Nephron progenitor cell (in vitro differentiated cells): ENCODE measurements around the gene BAZ1B.

Source experiments
- DNase-seq: peaks from one replicate; pipeline ENCODE4 v3.0.0; 2021
- H3K27ac Mint-ChIP-seq: 2 replicates; pipeline ENCODE4 v1.8.0; 2021; ENCODE audit warnings: mild to moderate bottlenecking, moderate library complexity, mixed read lengths
- H3K27me3 Mint-ChIP-seq: 2 replicates; pipeline ENCODE4 v1.8.0; 2021; ENCODE audit warnings: mild to moderate bottlenecking, low read depth, mixed read lengths; ENCODE audit not compliant: poor library complexity
- H3K36me3 Mint-ChIP-seq: 2 replicates; pipeline ENCODE4 v1.8.0; 2021; ENCODE audit warnings: low read depth, mixed read lengths
- H3K4me1 Mint-ChIP-seq: 2 replicates; pipeline ENCODE4 v1.8.0; 2021; ENCODE audit warnings: mixed read lengths
- H3K4me3 Mint-ChIP-seq: 2 replicates; pipeline ENCODE4 v1.8.0; 2021; ENCODE audit warnings: mild to moderate bottlenecking, moderate library complexity, mixed read lengths
- H3K9me3 Mint-ChIP-seq: 2 replicates; pipeline ENCODE4 v1.8.0; 2021; ENCODE audit warnings: mild to moderate bottlenecking, moderate library complexity, mixed read lengths
- TF ChIP-seq, protein P1 (sequence below): fragments of 200-600 bp; sonication (generic); IDR thresholded peaks from 2 replicates; pipeline ENCODE4 v1.5.0; 2021; ENCODE audit warnings: antibody characterized with exemption

The BAZ1B gene

GRCh38 chr7:73449422-73449821, 72.7 kb downstream of the BAZ1B start:
- TF ChIP-seq, protein P1, sequence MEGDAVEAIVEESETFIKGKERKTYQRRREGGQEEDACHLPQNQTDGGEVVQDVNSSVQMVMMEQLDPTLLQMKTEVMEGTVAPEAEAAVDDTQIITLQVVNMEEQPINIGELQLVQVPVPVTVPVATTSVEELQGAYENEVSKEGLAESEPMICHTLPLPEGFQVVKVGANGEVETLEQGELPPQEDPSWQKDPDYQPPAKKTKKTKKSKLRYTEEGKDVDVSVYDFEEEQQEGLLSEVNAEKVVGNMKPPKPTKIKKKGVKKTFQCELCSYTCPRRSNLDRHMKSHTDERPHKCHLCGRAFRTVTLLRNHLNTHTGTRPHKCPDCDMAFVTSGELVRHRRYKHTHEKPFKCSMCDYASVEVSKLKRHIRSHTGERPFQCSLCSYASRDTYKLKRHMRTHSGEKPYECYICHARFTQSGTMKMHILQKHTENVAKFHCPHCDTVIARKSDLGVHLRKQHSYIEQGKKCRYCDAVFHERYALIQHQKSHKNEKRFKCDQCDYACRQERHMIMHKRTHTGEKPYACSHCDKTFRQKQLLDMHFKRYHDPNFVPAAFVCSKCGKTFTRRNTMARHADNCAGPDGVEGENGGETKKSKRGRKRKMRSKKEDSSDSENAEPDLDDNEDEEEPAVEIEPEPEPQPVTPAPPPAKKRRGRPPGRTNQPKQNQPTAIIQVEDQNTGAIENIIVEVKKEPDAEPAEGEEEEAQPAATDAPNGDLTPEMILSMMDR: no peak
- Mint-ChIP-seq H3K27ac (no peak overlapping the region), H3K36me3 (peaks cover 63% of the 10 kb centered on the region)

GRCh38 chr7:73448609-73449008, 73.5 kb downstream of the BAZ1B start:
- H3K4me3 Mint-ChIP-seq: no peak overlapping the region
- H3K27me3 Mint-ChIP-seq: no peaks in the 10 kb centered on the region
- H3K36me3 Mint-ChIP-seq: peaks cover 61% of the 10 kb centered on the region
- TF ChIP-seq, protein P1: no peak
- no peaks in the 10 kb centered on the region for H3K9me3 Mint-ChIP-seq
- no peaks in the 10 kb centered on the region for H3K4me1 Mint-ChIP-seq
- H3K27ac Mint-ChIP-seq: peak overlapping the region; percentile 0
- DNase-seq: no peak

More at GRCh38 chr7:73449422-73449821, 72.7 kb downstream of the BAZ1B start:
- no peaks in the 10 kb centered on the region for H3K9me3 Mint-ChIP-seq
- H3K4me3 Mint-ChIP-seq: no peak overlapping the region
- H3K27me3 Mint-ChIP-seq: no peaks in the 10 kb centered on the region
- no peak for DNase-seq
- no peaks in the 10 kb centered on the region for H3K4me1 Mint-ChIP-seq

- H3K27ac Mint-ChIP-seq: no peak overlapping the region
- no peak overlapping the region for H3K4me3 Mint-ChIP-seq
- peaks cover 70% of the 10 kb centered on the region for H3K36me3 Mint-ChIP-seq
Observed at GRCh38 chr7:73447121-73447733, 74.9 kb downstream of the BAZ1B start.

GRCh38 chr7:73446682-73447081, 75.4 kb downstream of the BAZ1B start:
- no peaks in the 10 kb centered on the region for H3K4me1 Mint-ChIP-seq
- no peak overlapping the region for H3K27ac Mint-ChIP-seq
- TF ChIP-seq, protein P1: no peak
- DNase-seq: no peak
- H3K4me3 Mint-ChIP-seq: no peak overlapping the region
- no peaks in the 10 kb centered on the region for H3K9me3 Mint-ChIP-seq
- H3K27me3 Mint-ChIP-seq: peaks cover 5% of the 10 kb centered on the region
- peaks cover 73% of the 10 kb centered on the region for H3K36me3 Mint-ChIP-seq

More at GRCh38 chr7:73447121-73447733, 74.9 kb downstream of the BAZ1B start:
- no peak for DNase-seq
- TF ChIP-seq, protein P1: no peak
- H3K9me3 Mint-ChIP-seq: no peaks in the 10 kb centered on the region
- no peaks in the 10 kb centered on the region for H3K4me1 Mint-ChIP-seq
- peaks cover 2% of the 10 kb centered on the region for H3K27me3 Mint-ChIP-seq

DNA sequence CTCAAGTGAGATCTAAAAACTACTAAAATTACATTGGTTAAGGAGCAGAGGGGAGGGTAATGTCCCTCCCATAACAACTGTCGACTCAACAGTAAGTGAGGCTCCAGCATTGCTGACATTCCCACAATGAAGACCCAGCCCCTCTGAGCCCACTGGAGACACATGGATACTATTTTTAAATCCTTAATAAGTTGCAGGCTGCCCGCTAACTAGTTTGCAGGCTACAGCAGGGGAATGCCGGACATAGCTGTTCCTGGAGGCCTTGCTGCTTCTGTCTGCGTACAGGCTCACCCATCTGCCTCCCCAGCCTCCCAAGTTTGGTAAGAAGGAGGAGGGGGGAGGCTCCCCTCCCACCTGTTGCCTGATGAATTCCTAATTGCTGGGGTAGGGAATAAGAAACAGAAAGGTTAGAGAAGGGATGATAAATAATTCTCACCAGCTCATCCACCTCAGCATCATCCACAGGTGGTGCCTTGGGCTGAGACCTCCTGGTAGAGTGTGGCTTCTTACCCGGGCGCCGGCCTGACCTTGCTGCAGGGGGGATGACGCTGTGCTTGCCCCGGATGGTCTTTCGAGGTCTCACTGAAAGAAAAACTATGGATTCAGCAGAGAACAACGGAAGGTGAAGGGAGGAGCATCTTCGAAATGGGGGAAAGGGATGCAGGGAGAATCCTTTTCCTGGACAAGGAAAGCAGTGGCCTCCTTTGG, 78.4 kb downstream of the BAZ1B start:
- Mint-ChIP-seq H3K27ac (no peak overlapping the region), H3K9me3 (no peaks in the 10 kb centered on the region), H3K4me3 (no peak overlapping the region), H3K27me3 (peaks cover 5% of the 10 kb centered on the region), H3K36me3 (peaks cover 76% of the 10 kb centered on the region), H3K4me1 (peaks cover 8% of the 10 kb centered on the region)
- TF ChIP-seq, protein P1: no peak
- DNase-seq: no peak
